HG03342 (cell line): ENCODE data around the gene BEAN1.
"Not testable (repeated sequence)": the region's sequence is repeated elsewhere in the genome, so short reads cannot be mapped to it uniquely, and the experiment has no call there.

ENCODE experiments used
- ATAC-seq: cut with Tn5 transposase; IDR thresholded peaks from one replicate; pipeline ENCODE4 v1.9.1; 2021; ENCODE audit warnings: mild to moderate bottlenecking, moderate library complexity; ENCODE audit not compliant: unreplicated experiment

Gene BEAN1

DNA sequence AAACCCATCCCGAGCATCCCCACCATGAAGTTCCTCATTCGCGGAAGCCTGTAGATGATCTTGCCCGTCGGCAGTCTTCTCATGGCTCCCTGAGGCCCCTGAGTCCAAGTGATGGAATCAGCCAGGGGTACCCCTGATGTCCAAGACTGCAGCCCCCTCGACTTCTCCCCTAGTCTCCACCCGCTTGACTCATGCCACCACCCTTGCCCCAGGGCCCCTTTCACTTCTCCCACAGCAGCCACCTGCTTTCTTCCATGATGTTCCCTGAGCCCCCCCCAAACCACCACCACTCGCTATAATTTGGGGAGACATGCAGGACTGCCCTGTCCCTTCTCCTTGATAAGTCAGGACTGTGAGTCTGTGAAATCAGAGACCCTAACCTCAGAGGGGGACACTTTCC lies 11.4 kb downstream of the BEAN1 start:
- ATAC-seq: no peak

DNA sequence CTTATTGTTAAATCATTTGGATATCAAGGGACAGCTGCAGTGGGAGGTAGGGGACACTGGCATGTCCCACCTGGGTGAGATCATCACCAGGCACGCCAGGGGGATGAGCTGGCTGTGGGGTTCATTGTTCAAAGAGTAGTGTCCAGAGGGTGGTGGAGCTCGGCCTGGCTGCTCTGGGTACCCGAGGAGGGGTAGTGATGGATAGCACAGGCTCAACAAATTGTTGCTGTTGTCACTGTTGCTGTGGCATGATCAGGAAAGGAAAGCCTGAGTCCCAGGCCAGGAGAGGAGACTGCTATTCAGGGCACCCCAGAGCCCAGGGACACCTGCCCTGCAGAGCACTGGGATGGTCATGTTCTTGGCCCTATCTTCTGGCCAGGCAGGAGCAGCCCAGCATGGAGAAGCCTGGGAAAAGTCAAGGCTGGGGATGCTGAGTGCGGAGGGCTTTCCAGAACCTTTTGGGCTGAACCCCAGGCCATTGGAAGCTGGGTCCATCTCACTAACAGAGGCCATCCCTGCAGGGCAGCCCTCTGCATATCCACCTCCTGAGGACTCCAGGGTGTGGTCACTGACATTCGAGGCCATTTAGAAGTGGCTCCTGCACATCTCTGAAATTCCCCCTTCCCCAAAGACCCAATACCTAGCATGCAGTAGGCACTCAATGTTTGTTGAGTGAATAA lies 12.1 kb downstream of the BEAN1 start:
- ATAC-seq: no peak

DNA sequence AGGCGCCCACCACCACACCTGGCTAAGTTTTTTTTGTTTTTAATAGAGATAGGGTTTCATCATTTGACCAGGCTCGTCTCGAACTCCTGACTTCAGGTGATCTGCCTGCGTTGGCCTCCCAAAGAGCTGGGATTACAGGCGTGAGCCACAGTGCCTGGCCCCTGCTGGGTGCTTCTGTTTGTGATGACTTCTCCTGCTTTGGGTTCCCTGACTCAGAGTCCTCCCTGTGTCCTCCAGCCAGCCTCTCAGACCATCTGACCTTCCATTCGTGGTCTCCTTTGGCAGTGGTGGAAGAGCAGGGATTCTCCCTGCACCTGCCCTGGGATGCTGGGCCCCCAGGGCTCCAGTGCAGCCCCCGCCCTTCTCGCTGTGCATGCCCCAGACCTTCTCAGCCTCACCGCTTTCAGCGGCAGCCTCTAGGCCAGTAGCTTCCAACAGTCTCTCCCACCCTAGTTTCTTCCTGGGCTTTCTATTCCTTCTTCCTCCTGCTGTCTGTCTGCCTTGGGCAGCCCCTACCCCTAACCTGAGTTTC lies 13.2 kb downstream of the BEAN1 start:
- ATAC-seq: no peak

DNA sequence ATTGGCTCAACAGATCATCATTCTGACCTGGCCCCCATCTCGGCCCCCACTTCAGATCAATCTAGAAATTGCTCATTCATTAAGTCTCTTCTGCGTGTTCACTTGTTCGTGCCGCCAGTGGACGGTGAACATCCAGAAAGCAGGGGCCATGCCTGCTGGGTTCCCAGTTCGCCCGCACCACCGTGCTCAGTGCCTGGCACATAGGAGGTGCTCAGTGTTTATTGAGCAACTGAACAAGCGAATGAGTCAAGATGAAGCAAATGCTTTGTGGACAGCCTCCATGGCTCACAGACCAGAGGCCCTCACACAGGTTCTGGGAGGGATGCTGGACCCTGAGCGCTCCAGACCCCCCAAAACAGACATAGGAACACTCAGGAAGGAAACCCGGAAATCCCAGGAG lies 13.9 kb downstream of the BEAN1 start:
- ATAC-seq: no peak

DNA sequence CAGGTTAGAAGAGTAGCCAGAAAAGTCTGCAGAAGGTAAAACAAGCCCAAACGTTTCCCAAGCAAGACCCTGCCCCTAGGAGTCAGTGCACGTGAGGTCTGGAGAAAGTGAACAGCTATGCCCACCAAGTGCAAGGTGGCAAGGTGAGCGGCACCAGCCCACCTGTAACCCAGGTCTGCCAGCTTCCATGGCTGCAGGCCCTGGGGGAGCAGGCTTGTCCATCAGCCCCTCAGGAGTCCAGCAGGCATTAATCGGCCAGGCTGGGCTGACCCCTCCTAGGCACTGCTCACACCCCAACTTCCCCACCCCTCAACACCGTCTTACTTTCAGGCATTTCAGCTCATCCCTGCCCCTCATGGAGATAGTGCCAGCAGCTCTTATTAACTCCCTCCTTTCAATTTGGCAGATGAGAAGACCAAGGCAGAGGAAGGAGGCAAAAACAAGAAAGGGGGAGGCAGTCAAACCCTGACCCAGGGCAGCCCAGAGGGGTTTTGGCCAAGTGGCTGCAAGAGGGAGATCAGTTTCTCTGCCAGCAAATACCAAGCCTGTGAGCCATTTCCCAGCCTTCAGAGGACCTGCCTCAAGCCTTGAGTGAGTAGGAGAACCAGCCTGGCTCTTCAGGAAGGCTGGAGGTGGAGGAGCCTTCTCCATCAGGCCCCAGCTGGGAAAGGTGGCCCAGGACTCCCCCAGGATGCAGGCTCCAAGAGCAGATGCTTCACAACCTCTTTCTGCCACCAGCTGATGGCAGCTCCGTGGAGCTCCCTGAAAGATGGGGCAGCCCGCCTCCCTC lies 14.7 kb downstream of the BEAN1 start:
- no peak for ATAC-seq

DNA sequence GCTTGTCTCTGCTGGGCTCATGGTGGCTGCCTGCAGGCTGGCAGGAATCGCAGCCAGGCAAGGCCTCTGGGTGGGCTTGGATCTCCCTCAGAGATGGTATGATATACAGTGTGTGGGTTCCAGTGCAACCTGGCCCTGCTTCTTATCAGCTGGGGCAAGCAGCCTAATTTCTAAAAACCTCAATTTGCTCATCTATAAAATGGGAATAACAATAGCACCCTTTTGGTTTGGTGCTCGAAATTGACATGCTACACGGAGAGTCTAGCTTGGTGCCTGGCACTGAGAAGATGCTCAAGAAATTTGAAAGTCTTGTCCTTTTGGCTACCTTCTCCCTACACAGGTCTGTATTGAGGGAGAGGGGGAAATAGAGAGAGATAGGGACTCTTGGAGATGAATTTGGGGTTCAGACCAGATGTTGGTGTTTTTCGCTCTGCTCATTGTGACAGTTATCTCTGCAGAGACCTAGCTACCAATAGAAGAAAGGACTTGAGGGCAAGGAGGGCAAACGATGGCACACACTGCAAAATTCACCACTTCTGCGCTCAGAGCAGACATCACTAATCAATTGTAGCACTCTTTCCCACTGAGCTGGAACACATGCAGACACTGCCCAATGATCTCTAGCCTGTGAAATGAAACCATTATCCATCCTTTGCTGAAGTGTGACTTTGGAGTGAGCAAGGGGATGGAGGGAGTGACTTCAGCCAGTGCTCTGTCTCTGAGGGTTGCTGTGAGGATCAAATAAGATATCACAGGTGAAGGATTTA lies 15.6 kb downstream of the BEAN1 start:
- no peak for ATAC-seq

DNA sequence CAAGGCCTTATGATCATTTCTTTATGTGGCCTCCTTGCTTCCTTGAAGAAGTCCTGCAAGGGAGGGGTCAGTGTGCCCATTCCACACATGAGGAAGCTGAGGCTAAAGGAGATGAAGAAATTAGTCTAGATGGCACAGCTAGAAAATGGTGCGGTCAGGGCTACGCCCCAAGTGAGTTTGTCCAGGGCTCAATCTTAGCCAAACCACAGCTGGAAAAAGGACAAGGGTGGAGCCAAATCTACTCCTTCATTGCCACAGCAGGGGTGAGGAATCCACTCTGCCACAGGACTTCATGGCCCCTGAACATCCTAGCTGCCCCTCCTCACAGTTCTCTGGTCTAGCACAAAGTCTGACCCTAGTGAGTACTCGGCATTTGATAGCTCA lies 16.2 kb downstream of the BEAN1 start:
- ATAC-seq: no peak

DNA sequence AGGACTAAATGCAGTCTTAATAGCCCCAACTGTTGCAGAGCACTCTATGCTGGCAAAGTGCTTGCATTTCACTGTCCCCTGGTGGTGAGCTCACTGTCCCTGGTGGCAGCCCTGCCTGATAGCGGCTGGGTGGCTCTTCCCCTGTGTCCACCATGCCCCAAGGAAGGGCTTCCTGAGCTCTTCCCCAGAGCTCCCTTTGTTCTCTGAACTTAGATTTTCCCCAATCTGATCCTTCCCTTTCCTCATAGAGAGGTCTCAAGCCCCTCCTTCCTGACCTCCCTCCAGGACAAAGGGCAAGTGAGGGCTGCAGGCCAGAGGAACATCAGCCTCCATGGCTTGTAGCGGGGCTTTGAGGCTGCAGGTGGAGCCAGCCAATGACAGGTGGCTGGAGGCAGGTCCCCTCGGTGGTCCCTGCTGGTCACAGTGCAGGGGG lies 17.0 kb downstream of the BEAN1 start:
- ATAC-seq: no peak

DNA sequence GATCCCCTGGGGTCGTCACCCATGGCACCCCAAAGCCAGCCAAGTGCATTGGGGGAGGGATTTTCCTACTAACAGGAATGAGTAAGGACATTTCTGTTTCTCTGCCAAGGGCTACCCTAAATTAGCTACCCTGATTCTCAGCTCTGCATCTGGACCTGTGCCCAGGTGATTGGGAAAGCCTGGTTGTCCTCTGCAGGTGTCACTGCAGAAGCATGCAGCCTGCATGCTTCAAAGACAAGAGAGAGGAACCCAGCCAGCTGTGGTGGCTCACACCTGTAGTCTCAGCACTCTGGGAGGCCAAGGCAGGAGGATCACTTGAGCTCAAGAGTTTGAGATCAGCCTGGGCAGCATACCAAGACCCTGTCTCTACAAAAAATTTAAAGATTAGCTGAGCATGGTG lies 19.6 kb downstream of the BEAN1 start:
- no peak for ATAC-seq

DNA sequence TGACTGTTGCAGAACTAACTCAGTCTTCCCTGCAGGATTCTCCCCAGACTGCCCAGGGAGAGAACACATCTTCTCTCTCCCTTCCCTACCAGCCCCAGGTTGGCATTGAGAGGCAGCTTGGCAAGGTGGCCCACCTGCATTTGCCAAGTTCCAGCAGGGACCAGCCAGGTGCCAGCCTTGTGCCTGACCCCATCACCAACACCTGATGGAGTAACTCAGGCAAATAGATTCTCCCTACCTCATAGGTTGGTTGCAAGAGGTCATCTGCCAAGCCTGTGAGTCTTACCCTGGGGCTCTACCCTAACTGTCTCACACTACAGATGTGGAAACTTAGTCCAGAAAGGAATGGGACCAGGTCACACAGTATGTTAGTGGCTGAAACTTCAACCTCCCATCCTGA lies 20.4 kb downstream of the BEAN1 start:
- ATAC-seq: no peak

DNA sequence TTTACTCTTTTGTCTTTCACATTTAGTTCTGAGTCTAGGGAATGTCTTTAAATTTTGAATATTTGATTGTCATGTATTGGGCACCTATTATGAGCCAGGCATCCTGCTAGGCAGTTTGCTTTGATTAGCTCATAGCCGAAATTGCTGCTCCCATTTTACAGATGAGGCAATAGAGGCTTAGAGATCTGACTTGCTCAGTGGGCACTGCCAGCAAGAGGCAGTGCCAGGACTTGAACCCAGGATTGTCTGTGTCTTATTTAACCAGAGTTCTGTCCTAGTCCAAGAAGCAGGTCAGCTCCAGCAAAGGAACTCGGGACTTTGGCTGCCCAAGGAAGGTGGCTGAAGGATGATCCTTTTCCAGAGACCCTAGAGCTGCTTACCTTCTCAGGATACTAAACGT lies 24.5 kb downstream of the BEAN1 start:
- no peak for ATAC-seq

DNA sequence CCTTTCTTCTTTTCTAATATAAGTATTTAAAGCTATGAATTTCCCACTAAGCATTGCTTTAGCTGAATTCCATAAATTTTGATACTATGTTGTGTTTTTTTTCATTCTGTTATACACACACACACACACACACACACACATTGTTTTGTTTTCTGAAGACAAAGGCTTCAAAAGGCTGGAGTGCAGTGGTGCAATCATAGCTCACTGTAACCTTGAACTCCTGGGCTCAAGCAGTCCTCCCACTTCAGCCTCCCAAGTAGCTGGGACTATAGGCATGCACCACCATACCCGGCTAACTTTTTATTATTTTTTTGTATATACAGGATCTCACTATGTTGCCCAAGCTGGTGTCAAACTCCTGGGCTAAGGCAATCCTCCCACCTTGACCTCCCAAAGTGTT lies 26.1 kb downstream of the BEAN1 start:
- ATAC-seq: not testable (repeated sequence)

DNA sequence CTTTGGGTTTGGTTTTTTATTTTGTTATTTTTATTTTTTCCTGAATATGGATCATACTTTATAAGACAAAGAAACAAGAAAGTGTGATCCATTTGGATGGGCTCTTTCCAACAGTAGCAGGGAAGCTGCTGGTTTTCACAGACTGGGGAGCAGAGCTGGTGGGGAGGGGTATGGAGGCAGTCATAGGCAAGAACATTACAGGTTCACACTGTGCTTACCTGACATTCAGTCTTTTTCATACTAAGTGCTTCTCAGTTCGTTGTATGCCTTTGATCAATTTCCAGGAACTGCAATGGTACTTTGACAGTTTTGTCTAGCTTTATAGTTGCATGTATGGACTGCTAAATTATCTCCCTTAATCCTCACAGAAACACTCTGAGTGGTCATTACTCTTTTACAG lies 27.7 kb downstream of the BEAN1 start:
- no peak for ATAC-seq

DNA sequence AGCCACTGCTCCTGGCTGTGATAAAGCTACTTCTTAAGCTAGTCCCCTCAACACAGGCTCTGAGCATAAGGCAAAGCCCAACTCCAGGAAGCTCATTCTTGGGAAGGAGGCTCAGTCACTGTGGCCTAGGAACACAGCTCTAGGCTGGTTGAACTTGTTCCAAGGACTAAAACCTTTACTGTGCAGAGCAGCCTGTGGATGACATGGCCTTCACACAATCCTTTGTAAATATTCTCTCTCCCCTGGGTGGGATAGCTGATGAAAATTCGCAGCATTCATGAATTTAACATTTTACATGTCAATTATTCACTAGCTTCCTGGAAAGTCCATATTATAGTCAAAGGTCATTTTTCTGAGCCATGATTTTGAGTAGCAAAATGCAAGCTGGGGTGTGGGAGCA lies 28.9 kb downstream of the BEAN1 start:
- ATAC-seq: no peak

DNA sequence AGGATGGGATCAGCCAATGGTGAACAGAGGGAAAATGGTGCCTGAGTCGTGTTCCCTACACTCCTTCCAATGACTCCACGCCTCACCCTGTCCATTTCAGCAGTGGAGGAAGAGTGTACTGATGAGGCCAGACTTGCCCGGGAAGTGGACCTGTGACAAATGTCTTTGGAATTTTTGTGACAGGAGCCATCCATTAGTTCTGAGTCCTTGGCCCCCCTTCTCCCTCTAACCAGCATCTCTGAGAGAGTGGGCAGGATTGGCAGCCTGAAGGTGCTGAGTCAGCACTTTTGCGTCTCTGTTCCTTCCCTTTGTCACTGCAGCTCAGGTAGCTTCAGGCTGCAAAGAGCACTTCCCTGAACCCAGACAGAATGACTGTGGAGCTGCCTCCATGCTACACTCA lies 30.8 kb downstream of the BEAN1 start:
- ATAC-seq: no peak

DNA sequence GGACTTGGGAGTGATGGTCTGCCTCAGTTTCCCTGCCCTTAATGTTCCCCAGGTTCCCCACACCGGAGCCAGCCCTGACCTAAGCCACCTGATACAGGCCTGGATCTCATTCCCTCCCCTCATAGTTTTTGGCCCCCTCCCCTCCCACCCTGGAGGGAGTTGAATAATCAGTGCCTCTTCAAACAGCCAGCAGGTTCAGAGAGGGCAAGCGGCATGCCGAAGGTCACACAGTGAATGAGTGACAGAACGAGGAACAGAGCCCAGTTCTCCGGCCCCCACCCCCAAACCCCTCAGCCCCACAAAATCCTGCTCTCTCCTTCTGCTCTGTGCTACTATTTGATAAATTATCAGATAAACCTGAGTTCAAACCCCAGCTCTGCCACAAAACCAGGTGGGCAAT lies 31.2 kb downstream of the BEAN1 start:
- ATAC-seq: no peak

DNA sequence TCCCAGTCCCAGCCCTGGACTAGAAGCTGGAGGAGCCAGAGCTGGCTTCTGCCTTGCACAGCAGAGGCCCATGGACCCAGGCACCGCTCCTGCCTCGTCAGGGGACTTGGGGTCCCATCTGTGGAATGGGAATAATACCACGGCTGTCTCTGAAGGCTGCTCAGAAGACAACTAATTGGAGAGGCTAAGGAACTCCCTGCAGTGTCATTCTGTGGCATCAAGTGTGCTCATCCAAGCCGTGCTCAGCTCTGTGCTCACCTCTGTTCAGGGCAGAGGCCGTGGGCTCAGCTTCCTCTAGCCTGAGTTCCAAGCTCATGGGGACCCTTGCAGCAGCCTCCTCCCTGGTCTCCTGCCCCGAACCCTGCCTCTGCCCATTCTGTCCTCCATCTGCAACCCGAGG lies 31.8 kb downstream of the BEAN1 start:
- ATAC-seq: no peak

DNA sequence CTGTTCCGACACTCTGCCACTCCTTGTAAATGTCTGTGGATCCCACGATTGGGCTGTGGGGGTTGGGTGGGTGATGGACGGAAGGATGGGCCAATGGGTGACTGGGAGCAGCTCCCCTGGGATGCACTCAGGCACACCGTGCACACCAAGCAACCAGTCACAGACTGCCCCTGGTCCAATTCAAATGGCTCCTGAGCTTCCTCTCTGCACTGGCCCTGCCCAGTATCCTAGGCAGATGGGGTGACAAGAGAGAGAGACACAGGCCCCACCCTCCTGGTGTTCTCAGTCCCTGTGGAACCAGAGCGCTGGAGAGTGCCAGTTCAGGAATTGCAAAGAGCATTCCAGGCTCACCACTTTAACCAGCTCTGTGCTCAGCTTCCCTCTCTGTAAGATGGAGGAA lies 32.8 kb downstream of the BEAN1 start:
- no peak for ATAC-seq

DNA sequence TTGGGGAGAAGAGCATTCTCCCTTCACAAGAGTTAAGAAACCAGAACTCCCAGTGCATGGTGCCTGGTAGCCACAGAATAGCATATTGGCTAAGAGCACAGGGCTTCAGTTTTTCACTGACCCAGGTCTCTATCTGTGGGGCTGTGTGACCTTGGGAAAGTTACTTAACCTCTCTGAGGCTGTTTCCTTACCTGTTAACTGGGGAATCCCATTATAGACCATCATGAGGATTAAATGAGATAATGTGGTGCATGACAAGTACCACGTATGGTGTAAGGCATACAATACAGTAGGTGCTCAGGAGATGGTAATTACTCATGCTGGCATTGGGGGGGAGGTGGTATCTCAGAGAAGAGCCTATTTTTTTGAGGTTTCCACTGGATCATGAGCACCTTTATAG lies 33.6 kb downstream of the BEAN1 start:
- ATAC-seq: no peak

DNA sequence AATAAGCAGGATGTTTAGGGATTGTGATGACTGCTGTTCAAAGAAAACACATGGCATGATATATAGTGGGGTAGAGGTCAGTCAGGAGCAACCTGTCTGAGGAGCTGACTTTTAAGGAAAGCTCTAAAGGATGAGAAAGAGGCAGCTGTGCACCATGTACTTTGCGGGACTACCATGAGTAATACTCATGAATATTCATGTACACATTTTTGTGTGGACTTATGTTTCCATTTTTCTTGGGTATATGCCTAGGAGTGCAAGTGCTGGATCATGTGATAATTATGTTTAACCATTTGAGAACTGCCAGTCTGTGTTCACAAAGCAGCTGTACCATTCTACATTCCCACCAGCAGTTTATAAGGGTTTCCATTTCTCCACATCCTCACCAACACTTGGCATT lies 35.8 kb downstream of the BEAN1 start:
- ATAC-seq: no peak

DNA sequence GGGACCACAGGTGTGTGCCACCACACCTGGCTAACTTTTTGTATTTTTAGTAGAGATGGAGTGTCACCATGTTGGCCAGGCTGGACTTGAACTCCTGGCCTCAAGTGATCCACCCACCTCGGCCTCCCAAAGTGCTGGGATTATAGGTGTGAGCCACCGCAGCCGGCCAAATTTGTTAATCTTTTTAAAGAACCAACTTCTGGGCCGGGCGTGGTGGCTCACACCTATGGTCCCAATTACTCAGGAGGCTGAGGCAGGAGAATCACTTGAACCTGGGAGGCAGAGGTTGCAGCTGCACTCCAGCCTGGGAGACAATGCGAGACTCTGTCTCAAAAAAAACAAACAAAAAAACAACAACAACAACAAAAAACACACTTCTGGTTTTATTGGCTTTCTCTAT lies 38.9 kb downstream of the BEAN1 start:
- not testable (repeated sequence) for ATAC-seq

DNA sequence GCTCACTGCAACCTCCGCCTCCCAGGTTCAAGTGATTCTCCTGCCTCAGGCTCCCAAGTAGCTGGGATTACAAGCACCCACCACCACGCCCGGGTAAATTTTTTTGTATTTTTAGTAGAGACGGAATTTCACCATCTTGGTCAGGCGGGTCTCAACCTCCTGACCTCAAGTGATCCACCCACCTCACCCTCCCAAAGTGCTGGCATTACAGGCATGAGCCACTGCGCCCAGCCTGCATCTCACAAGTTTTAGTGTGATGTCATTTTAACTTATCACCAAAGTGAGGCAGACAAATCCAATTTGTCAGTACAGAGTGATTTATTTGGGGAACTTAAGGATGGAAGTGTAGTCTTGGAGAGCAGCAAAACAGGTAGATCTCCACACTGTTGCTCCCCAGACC lies 39.5 kb downstream of the BEAN1 start:
- not testable (repeated sequence) for ATAC-seq
